Measurements from ENCODE around the gene GIMAP8. TPM values are rescaled to one million over a fixed set of nuclear protein-coding genes. Genes with fewer than 3 reads are reported as not detected.
A peak's percentile ranks its signal among the peaks of the same experiment; 100 is the strongest.
"Not testable (repeated sequence)": the region's sequence is repeated elsewhere in the genome, so short reads cannot be mapped to it uniquely, and the experiment has no call there.

The GIMAP8 gene
- total RNA-seq, 5 donors from 2014 or later (not counting 1 experiment from before 2014, with no cell fraction given) = 17.8 to 54.6 (median 50.1) TPM

- CTCF ChIA-PET; H3K27me3 Mint-ChIP-seq; DNase-seq; ATAC-seq (replicated peaks in 1 of 4); H3K27me3 ChIP-seq (replicated peaks in 1 of 2; ENCODE audit: control insufficient read depth in 2 of 2, extremely low read depth in 1 of 2, insufficient read depth in 2 of 2, low read length in 1 of 2); H3K9me3 ChIP-seq: not testable (repeated sequence)
- H3K9me3 Mint-ChIP-seq = peaks cover 19 to 35% (median 32%) of the 10 kb centered on the region in 3 donors
- H3K27ac Mint-ChIP-seq = peak overlapping the region; percentile 84 to 90
- peaks cover 4 to 25% of the 10 kb centered on the region in 2 donors for H3K36me3 ChIP-seq (ENCODE audit: control insufficient read depth in 2 of 2, extremely low read depth in 1 of 2, insufficient read depth in 1 of 2, low read length in 1 of 2)
- H3K4me3 Mint-ChIP-seq = peak overlapping the region; percentile 87 to 99 (median 95)
- H3K4me3 ChIP-seq (ENCODE audit: control insufficient read depth in 1 of 2, extremely low read depth in 1 of 2, low read length in 1 of 2) = peak overlapping the region in 1 of 2 donors; percentile 40
- H3K4me1 Mint-ChIP-seq = peaks cover 57 to 67% (median 63%) of the 10 kb centered on the region in 3 donors
- H3K36me3 Mint-ChIP-seq = peaks cover 78% of the 10 kb centered on the region
- peaks cover 3 to 14% of the 10 kb centered on the region in 2 experiments for H3K4me1 ChIP-seq (ENCODE audit: control insufficient read depth in 1 of 2, extremely low read depth in 1 of 2, insufficient read depth in 2 of 2, low read length in 2 of 2)
- peak overlapping the region; percentile 42 for H3K27ac ChIP-seq (ENCODE audit: low read length)
- 75% methylated on average over 1 of the region's 6 CpGs for WGBS (ENCODE audit: insufficient coverage)
- POLR2A ChIA-PET = interaction anchor here in 1 of 2 donors (0.7 kb wide), 1 partner anchor 198 kb away, joined by 5 read pairs; no protein-coding TSS in a partner anchor
Measured at GRCh38 chr7:150522931-150523330, 72.5 kb downstream of the GIMAP8 start.

- Histone ChIP-seq H3K27ac (ENCODE audit: low read length) (peak overlapping the region; percentile 42), H3K27me3 (replicated peaks in 1 of 2; ENCODE audit: control insufficient read depth in 2 of 2, extremely low read depth in 1 of 2, insufficient read depth in 2 of 2, low read length in 1 of 2) (no peaks in the 10 kb centered on the region), H3K36me3 (ENCODE audit: control insufficient read depth in 2 of 2, extremely low read depth in 1 of 2, insufficient read depth in 1 of 2, low read length in 1 of 2) (peaks cover 4 to 25% of the 10 kb centered on the region in 2 donors), H3K4me3 (ENCODE audit: control insufficient read depth in 1 of 2, extremely low read depth in 1 of 2, low read length in 1 of 2) (no peak overlapping the region), H3K4me1 (ENCODE audit: control insufficient read depth in 1 of 2, extremely low read depth in 1 of 2, insufficient read depth in 2 of 2, low read length in 2 of 2) (peaks cover 3 to 14% of the 10 kb centered on the region in 2 experiments), H3K9me3 (peaks cover under 1% of the 10 kb centered on the region)
- CTCF ChIA-PET = no interaction called here
- H3K4me1 Mint-ChIP-seq = peaks cover 61 to 73% (median 72%) of the 10 kb centered on the region in 3 donors
- POLR2A ChIA-PET = no interaction called here
- no peaks in the 10 kb centered on the region for H3K27me3 Mint-ChIP-seq
- peak overlapping the region in 1 of 3 donors; percentile 22 for H3K4me3 Mint-ChIP-seq
- ATAC-seq (replicated peaks in 1 of 4) (peak in 1 of 4 experiments; percentile 29), DNase-seq (no peak)
- WGBS (ENCODE audit: insufficient coverage) = 60% methylated on average over 2 of the region's 2 CpGs
- peaks cover 27 to 44% (median 42%) of the 10 kb centered on the region in 3 donors for H3K9me3 Mint-ChIP-seq
- H3K27ac Mint-ChIP-seq = peak overlapping the region; percentile 71 to 90
- peaks cover 77% of the 10 kb centered on the region for H3K36me3 Mint-ChIP-seq
Measured at GRCh38 chr7:150524018-150524417, 73.6 kb downstream of the GIMAP8 start.

Other genes with a start within 250 kb of the GIMAP8 start
- gene LRRC61, start 127.3 kb upstream of the GIMAP8 start, total RNA-seq = 10 to 100 TPM in 4 of 5 donors, 1 to 10 TPM in 1; 8.8 to 21.4 (median 16.6) TPM
- 10 to 100 TPM in 4 of 5 donors, 1 to 10 TPM in 1; 9.2 to 14.6 (median 12.4) TPM for gene ACTR3C, start 127.1 kb upstream of the GIMAP8 start, total RNA-seq
- gene RARRES2, start 109.0 kb upstream of the GIMAP8 start, total RNA-seq = 1 to 10 TPM in 3 of 5 donors, not detected in 2; 2.7 to 3.2 (median 2.7) TPM
- 100 to 1,000 TPM in 3 of 5 donors, 10 to 100 TPM in 2; 64.0 to 110 (median 101) TPM for gene REPIN1, start 81.8 kb upstream of the GIMAP8 start, total RNA-seq
- 1 to 10 TPM; 1.9 to 8.6 (median 6.3) TPM for gene ZNF775, start 71.3 kb upstream of the GIMAP8 start, total RNA-seq
- gene GIMAP7, start 64.2 kb downstream of the GIMAP8 start, total RNA-seq = 100 to 1,000 TPM in 3 of 5 donors, 10 to 100 TPM in 2; 76.8 to 430 (median 392) TPM
- gene GIMAP4, start 116.8 kb downstream of the GIMAP8 start, total RNA-seq = 100 to 1,000 TPM; 121 to 341 (median 306) TPM
- gene GIMAP6, start 181.8 kb downstream of the GIMAP8 start, total RNA-seq = 100 to 1,000 TPM in 3 of 5 donors, 10 to 100 TPM in 2; 55.0 to 168 (median 150) TPM
- 100 to 1,000 TPM in 4 of 5 donors, 10 to 100 TPM in 1; 83.2 to 226 (median 183) TPM for gene GIMAP2, start 235.1 kb downstream of the GIMAP8 start, total RNA-seq